ENCODE results near the gene GRAP2. TPM values are rescaled to one million over a fixed set of nuclear protein-coding genes. Genes with fewer than 3 reads are reported as not detected.
A peak's percentile ranks its signal among the peaks of the same experiment; 100 is the strongest.
"Not testable (repeated sequence)": the region's sequence is repeated elsewhere in the genome, so short reads cannot be mapped to it uniquely, and the experiment has no call there.

GRAP2 gene
- total RNA-seq, 1 donor from 2014 or later: not detected

- not testable (repeated sequence) for DNase-seq (ENCODE audit: low read depth)
Observed at GRCh38 chr22:39992894-39993293, 92.0 kb downstream of the GRAP2 start.

GRCh38 chr22:39994041-39994565 lies 93.2 kb downstream of the GRAP2 start:
- no peak for DNase-seq (ENCODE audit: low read depth)

- DNase-seq (ENCODE audit: low read depth): no peak
Observed at GRCh38 chr22:39994566-39995392, 93.9 kb downstream of the GRAP2 start, which contains the start of gene FAM83F. Gene FAM83F (plus strand): TSS chr22:39994954. CDS start chr22:39995043, 89 bp downstream.

- DNase-seq (ENCODE audit: low read depth): no peak
Observed at GRCh38 chr22:39995393-39996252, 94.7 kb downstream of the GRAP2 start.

- DNase-seq (ENCODE audit: low read depth): peak; percentile 58
Observed at GRCh38 chr22:39996732-39997131, 95.8 kb downstream of the GRAP2 start.

GRCh38 chr22:39997421-39997820 lies 96.5 kb downstream of the GRAP2 start:
- no peak for DNase-seq (ENCODE audit: low read depth)

- peak; percentile 88 for DNase-seq (ENCODE audit: low read depth)
Observed at GRCh38 chr22:39997939-39998726, 97.2 kb downstream of the GRAP2 start.

GRCh38 chr22:39999144-39999757 lies 98.4 kb downstream of the GRAP2 start:
- peak; percentile 84 for DNase-seq (ENCODE audit: low read depth)

GRCh38 chr22:40000171-40000570 lies 99.3 kb downstream of the GRAP2 start:
- no peak for DNase-seq (ENCODE audit: low read depth)

- no peak for DNase-seq (ENCODE audit: low read depth)
Observed at GRCh38 chr22:40001106-40001505, 100.2 kb downstream of the GRAP2 start.

- no peak for DNase-seq (ENCODE audit: low read depth)
Observed at GRCh38 chr22:40001800-40002577, 101.1 kb downstream of the GRAP2 start.

- DNase-seq (ENCODE audit: low read depth): no peak
Observed at GRCh38 chr22:40002935-40003715, 102.2 kb downstream of the GRAP2 start.

GRCh38 chr22:40004836-40005235 lies 104.0 kb downstream of the GRAP2 start:
- no peak for DNase-seq (ENCODE audit: low read depth)

GRCh38 chr22:40006641-40007040 lies 105.8 kb downstream of the GRAP2 start:
- DNase-seq (ENCODE audit: low read depth): no peak

- DNase-seq (ENCODE audit: low read depth): no peak
Observed at GRCh38 chr22:40007853-40008710, 107.2 kb downstream of the GRAP2 start.

- no peak for DNase-seq (ENCODE audit: low read depth)
Observed at GRCh38 chr22:40008726-40009291, 107.9 kb downstream of the GRAP2 start.

- no peak for DNase-seq (ENCODE audit: low read depth)
Observed at GRCh38 chr22:40009292-40009774, 108.4 kb downstream of the GRAP2 start.
